RWPE1 (cell line): ENCODE results near the gene KCNK16.

ENCODE experiments used
- CTCF ChIA-PET: fragments of 350-600 bp; sonication (Branson Sonifier 250); formaldehyde crosslinking; extraction: SDS; loops from one replicate; lab custom pipeline; 2021; lab: Yijun Ruan, JAX
- POLR2A ChIA-PET: fragments of 400-600 bp; formaldehyde crosslinking; extraction: SDS; loops from one replicate; lab custom pipeline; 2020; ENCODE audit warnings: antibody characterized with exemption; ENCODE audit not compliant: low non-redundant PET; lab: Yijun Ruan, JAX
- DNase-seq: peaks from one replicate; pipeline ENCODE4 v3.0.0; 2012; ENCODE audit warnings: low spot score
- H3K27ac ChIP-seq: fragments of 450-650 bp; 2 replicates; pipeline ENCODE4 v1.5.1; 2017
- CTCF ChIP-seq: fragments of 450-650 bp; conservative IDR thresholded peaks from 2 replicates; pipeline ENCODE4 v1.5.1; 2017; ENCODE audit warnings: low read depth, mild to moderate bottlenecking

KCNK16 gene

GRCh38 chr6:39353698-39354315, 31.3 kb upstream of the KCNK16 start:
- no peak overlapping the region for H3K27ac ChIP-seq
- CTCF ChIA-PET, result interaction anchor here (1.4 kb wide), 1 partner anchor 8 kb away, joined by 3 read pairs; no protein-coding TSS in a partner anchor
- DNase-seq, result no peak
- POLR2A ChIA-PET, result no interaction called here
- no peak for TF ChIP-seq CTCF

- no peak for DNase-seq
- CTCF ChIA-PET, result no interaction called here
- no peak for TF ChIP-seq CTCF
- H3K27ac ChIP-seq, result no peak overlapping the region
- POLR2A ChIA-PET, result no interaction called here
These were observed 28.4 kb upstream of the KCNK16 start for GRCh38 chr6:39350723-39351505.

DNA sequence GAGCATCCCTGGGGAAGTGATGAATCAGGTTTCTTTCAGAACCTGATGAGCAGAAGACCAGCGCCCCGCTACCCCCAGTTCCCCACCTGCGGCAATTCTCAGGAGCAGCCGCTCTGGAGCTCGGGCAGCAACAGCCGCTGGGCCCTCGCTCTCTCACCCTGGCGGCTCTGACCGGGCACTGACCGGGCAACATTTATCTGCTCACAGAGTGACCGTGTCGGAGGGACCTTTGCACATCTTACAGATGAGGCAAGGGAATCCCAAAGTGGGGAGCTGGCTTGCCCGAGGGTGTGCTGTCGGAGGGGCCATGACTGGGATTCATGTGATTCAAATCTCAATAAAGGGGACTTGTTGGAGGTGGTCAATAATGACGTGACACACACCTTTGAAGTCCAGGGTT, 26.2 kb upstream of the KCNK16 start:
- H3K27ac ChIP-seq, result no peak overlapping the region
- DNase-seq, result no peak
- TF ChIP-seq CTCF, result no peak
- ChIA-PET CTCF (interaction anchor here (0.6 to 1.2 kb wide), 4 partner anchors 8 to 1529 kb away, joined by 3 to 4 read pairs (median 3); no protein-coding TSS in a partner anchor), POLR2A (no interaction called here)

GRCh38 chr6:39347906-39348585, 25.5 kb upstream of the KCNK16 start:
- POLR2A ChIA-PET, result no interaction called here
- CTCF ChIA-PET, result interaction anchor here (0.6 to 1.2 kb wide), 5 partner anchors 9 to 1529 kb away, joined by 3 to 4 read pairs (median 3); no protein-coding TSS in a partner anchor
- TF ChIP-seq CTCF, result peak; percentile 86
- no peak overlapping the region for H3K27ac ChIP-seq
- DNase-seq, result peak; percentile 80

DNA sequence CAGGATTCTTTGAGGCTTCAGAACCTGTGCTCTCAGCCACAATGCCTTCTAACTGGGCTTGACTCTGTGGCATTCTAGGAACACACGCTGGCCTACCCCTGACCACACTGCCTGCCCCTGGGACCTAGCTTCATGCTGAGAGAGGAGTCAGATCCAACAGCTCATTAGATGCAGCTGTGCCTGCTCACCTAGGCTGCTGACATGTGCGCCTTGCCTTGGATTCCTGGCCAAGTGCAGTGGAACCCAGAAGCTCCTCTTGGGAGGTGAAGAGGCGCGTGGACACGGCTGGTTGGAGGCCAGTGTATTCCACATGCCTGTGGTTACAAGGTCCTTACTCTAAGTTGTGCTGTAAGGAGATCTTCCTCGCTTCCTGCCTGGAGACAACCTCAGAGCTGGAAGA, 24.7 kb upstream of the KCNK16 start:
- no peak for DNase-seq
- ChIA-PET POLR2A (no interaction called here), CTCF (interaction anchor here (0.5 to 0.7 kb wide), 3 partner anchors 15 to 1725 kb away, joined by 3 to 4 read pairs (median 3); partner anchors contain the start of gene OARD1)
- no peak overlapping the region for H3K27ac ChIP-seq
- no peak for TF ChIP-seq CTCF

DNA sequence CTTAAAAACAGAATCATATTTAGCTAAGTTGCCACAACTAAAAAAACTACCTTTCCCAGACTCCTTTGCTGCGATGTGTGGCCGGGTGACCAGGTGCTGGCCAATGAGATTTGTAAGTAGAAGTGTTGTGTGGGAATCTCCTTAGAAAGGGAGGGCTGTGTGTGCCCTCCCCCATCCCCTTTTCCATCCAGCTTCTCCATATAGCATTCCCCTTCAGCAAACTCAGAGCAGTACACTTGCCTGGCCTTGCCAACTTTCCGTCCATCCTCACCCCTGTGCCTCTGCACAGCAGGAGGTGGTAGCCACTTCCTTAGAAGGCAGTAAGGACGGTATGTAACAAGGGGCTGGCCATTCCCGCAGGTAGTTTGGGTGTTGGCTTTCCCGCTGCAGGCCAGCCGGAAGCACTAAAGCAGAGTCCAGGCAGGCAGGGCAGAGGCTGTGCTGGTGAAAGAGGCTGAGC, 22.3 kb upstream of the KCNK16 start:
- POLR2A ChIA-PET, result no interaction called here
- no peak overlapping the region for H3K27ac ChIP-seq
- CTCF ChIA-PET, result no interaction called here
- DNase-seq, result no peak
- no peak for TF ChIP-seq CTCF
